ENCODE results near the gene JADE1.

JADE1 gene

GRCh38 chr4:128810871-128811570 is 1.5 kb downstream of the JADE1 start:
- DNase-seq (ENCODE audit: low read depth), result peak; percentile 71

DNA sequence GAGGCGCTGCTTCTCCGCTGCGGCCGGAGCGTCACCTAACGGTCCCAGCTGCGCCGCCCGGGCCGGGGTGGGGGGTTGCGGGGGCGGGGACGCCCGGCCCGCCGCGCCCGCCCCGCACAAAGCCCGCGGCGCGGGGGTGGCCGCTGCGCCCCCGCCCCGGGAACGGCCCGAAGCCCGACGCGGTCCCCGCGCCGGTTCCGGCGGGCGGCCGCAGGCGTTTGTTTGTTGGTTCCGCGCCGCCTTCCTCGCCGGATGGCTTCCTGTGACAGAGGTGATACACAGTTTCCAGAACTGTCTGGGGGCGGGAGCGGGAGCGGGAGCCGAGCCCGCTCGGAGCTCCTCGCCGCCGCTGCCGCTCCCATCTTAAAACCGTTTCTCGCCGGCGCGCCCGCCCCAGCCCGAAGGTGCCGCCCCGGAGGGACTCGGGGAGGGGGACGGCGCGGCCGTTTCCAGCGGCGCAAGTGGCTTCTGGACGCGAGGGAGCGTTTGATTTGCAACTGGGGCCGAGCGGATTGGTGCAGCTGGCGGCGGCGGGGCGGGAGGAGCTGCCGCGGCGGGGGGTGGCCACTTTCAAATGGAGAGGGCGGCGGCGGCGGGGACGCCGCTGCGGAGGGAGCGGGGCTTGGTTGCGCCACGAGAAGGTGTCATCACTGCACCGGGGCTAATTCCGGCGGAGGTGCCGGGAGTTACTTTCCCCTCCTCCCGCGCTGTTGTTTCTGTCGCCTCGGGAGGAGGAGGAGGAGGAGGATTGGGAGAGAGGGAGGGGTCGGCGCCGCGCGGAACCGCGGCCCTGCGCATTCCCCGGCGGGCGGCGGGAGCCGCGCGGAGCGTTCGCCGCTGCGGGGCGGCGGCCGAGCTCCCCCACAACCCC is 2.3 kb downstream of the JADE1 start:
- DNase-seq (ENCODE audit: low read depth), result peak; percentile 81

GRCh38 chr4:128812442-128813235 is 3.1 kb downstream of the JADE1 start:
- DNase-seq (ENCODE audit: low read depth), result peak; percentile 21

- no peak for DNase-seq (ENCODE audit: low read depth)
Observed at GRCh38 chr4:128813965-128814364, 4.5 kb downstream of the JADE1 start.

DNA sequence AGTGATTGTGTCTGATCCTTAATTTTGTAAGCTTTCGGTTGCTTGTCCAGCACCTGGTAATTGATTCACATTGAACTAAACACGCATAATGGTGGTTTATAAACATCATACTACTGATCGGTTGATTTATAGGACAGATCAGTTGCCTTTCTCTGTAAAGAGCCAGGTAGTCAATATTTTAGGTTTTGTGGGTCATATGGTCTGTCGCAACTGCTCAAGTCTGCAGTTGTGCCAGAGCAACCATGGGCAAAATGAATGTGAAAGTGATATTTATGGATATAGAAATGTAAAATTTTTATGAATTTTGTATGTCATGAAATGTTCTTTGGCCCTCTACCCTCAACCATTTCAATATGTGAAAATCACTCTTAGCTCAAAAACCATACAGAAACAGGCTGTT is 8.9 kb downstream of the JADE1 start:
- no peak for DNase-seq (ENCODE audit: low read depth)

DNA sequence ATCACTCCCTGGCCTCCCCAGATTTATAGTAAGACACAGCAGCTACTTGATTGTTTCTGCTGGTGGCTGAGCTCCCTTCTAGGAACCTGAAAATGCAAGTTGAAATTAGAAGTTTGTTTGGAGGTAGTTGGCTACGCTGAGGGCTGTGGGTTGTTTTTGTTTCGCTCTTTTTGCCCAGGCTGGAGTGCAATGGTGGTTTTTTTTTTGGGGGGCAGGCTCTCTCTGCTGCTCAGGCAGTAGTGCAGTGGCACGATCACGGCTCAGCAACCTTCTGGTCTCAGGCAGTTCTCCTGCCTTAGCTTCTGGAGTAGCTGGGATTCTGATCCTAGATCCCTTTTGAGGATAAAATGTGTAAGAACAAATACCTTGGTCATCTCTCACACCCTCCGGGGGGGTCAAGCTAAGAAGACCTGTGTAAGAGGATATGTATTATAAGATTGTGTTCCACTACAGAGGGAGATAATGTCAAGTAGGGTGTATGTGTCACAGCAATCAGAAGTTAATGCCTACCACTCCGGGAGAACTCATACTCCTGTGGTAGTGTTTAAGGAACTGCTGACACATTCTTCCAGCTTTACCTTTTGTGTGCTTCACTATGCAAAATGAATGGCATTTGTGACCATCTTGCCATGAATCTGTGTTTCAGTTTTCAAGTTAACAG is 9.7 kb downstream of the JADE1 start:
- no peak for DNase-seq (ENCODE audit: low read depth)

DNA sequence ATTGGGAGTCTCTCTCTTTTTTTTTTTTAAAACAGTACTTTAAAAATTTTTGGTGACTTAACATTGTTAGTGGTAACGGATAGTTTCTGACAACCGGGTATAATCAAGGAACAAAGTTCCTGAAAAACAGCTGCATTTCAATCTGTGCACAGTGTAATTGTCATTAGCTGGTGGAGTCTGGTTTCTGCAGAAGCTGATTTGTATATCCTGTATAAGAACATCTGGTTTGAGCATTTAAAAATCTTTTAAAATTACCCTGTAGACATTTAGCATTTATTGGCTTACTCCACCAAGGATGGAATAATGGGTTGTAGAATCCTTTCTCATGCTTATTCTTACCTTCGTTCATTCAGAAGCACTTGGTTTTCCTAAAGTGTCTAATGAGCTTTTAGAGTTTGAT is 11.2 kb downstream of the JADE1 start:
- no peak for DNase-seq (ENCODE audit: low read depth)

DNA sequence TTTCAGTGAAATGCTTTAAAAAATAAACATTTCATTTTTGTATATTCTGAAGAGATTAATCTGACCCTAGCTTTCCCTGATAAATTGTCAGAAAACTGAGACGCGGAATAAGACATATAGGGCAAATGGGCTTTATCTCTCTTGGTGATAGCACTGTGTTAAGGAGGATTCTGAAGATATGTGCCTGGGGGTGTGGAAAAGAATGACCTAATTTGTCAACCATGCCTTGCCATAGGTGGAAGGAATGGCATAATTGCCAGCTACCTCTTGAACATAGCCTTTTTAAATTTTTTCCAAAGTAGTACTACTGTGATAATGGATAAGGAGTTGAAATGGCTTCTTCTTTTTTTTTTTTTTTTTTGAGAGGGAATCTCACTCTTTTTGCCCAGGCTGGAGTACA is 11.7 kb downstream of the JADE1 start:
- no peak for DNase-seq (ENCODE audit: low read depth)

DNA sequence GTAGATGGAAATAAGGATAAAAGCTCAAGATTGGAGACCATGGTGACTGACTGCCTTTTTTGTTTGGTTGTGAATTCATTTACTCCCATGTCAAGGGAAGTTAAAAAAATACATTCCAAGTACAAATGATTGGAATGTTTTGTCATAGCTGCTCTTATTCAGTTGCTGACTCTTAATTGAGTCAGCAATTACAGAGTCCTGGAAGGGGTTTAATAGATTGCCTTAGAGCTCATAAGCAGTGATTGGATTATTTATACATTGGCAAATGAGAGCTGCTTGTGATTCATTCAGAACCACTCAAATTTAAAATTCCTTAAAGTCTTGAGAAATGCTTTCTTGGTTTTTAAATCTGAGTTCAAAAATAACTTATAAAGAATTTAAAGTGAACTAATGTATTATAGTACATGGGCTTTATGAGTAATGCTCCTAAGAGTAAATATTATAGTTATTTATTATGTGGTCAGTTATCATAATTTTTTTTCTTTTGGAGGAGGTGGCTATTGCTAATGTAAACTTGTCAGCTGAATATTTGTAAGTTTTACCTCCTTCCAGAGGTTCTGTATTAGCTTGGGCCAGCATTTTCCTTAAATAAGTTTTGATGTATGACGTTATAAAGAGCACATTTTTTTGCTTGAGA is 13.6 kb downstream of the JADE1 start:
- no peak for DNase-seq (ENCODE audit: low read depth)

- DNase-seq (ENCODE audit: low read depth), result no peak
Observed at GRCh38 chr4:128825226-128825625, 15.7 kb downstream of the JADE1 start.

GRCh38 chr4:128827296-128827695 is 17.8 kb downstream of the JADE1 start:
- DNase-seq (ENCODE audit: low read depth), result no peak

DNA sequence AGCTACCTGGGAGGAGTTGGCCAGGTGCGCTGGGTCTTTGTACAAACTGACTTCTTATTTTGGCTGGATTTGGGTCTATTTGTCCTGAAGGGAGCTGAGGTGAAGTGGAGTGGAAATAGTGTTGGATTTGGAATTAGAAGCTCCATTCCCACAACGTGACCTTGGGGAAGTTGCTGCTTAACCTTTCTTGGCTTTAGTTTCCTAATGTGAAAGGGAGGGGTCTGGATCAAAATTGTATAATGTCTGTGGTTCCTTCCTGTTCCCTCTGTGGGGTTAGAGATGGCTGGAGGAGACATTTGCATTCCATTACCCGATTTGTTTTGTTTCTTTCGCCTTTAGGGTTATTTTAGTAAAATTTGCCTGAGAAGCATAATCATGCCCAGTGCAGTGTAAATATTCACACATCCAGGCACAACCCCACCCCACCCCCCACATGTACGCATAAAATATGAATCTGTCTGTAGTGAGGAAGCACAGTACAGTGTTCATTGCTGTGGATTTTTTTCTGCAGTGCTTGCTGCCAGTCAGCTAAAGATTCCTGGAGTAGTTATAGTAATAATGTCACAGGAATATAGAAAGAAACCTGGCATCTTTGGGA is 21.5 kb downstream of the JADE1 start:
- no peak for DNase-seq (ENCODE audit: low read depth)

GRCh38 chr4:128831531-128832242 is 22.2 kb downstream of the JADE1 start:
- no peak for DNase-seq (ENCODE audit: low read depth)

DNA sequence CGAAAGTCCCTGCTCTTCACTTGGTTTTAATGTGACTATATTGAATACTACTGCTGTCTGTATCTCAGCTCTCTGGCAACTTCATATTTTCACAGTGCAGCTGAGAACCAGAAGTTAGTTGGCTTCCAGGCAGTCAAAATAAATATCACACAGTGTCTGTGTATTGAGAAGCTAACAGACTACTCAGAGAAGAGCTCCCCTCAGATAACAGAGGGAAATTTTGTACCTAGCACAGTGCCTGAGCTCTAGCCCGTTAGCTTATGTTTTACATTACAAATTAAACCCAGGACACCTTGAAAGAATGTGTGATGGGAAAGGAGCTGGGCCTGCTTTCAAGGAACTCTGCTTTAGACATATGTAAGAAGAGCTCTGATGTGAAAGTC is 22.7 kb downstream of the JADE1 start:
- DNase-seq (ENCODE audit: low read depth), result no peak

DNA sequence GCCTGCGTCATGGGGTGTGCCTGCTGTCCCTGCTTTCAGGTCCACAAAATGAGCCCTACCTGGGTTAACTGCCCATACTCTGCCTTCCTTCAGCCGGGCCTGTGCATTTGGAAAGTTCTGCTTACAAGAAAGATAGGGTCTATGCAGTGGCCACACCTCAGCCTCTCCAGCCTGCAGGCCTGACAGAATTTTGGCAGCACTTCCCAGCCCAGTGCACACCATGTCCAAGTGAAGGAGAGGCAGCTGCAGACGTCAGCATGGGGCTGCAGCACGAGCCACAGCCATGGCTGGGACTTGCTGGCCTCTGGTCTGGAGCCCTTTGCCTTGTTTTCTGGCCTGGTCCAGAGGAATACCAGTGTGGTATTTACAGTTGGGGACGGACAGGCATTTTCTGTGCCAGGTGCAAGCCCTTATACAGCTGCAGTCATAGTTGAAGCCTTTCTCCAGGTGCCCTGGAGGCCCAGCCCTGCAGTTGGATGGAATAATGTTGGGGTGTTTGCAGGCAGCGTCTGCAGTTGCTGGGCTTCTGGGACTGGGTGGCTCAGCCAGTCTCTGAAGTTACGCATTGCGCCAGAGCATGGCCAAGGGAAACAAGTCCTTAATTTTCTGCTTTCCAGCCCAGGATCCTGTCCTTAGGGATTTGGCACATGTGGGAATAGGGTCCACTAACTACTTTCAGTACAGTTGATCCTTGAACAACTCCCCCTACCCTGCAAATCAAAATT is 26.2 kb downstream of the JADE1 start:
- DNase-seq (ENCODE audit: low read depth), result no peak

- no peak for DNase-seq (ENCODE audit: low read depth)
Observed at GRCh38 chr4:128837198-128837597, 27.7 kb downstream of the JADE1 start.

DNA sequence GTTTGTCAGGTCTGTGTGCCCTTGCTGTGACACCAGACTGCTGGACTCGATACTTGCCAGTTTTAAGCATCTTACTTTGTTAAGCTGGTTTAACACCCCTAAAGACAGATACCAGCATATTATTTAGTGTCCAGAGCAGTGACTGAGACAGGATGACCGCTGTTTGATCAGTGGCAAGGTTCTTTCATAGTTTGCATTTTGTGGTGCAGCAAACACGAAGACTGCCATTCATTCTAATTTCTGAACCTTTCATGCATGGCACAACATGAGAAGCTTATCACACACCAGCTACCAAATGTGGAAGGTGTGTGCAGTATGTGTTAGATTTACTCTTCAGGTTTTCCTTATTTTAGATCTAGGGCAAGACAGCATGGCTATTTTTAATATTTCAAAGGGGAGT is 28.2 kb downstream of the JADE1 start:
- no peak for DNase-seq (ENCODE audit: low read depth)

- DNase-seq (ENCODE audit: low read depth), result no peak
Observed at GRCh38 chr4:128840711-128841318, 31.3 kb downstream of the JADE1 start.

- no peak for DNase-seq (ENCODE audit: low read depth)
Observed at GRCh38 chr4:128841402-128841801, 31.9 kb downstream of the JADE1 start.

DNA sequence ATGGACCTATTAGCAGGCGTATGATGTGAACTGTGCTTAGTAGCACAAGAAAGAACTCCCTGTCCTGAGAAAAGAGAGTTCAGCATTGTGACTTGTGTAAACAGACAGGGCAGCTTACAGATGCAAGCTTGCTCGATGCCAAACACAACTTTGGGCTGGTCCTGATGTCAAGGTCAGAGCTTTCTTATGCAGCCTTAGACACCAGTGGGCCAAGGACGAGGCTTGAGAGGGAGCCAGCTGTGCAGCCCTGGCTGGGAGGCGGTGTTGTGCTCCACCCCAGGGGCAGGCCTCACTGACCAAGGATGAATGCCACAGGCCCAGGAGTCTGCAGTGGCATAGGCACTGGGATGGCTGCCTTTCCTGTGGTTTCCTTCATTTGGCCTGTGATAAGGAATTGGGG is 35.4 kb downstream of the JADE1 start:
- no peak for DNase-seq (ENCODE audit: low read depth)

Measured in activated T-cell treated with anti-CD3 and anti-CD28 coated beads for 24 hours (primary cell).